H1 (cell line): ENCODE measurements around the gene IGSF9B. TPM values are rescaled to one million over a fixed set of nuclear protein-coding genes. Genes with fewer than 3 reads are reported as not detected.

Experiments used
- CTCF ChIA-PET: fragments of 300-600 bp; sonication (Branson Sonifier 250); formaldehyde crosslinking; loops from one replicate; lab custom pipeline; 2021; ENCODE audit not compliant: partially characterized antibody; lab: Charles Lee
- POLR2A ChIA-PET: fragments of 300-600 bp; sonication (Branson Sonifier 250); formaldehyde crosslinking; loops from one replicate; lab custom pipeline; 2021; ENCODE audit warnings: inconsistent platforms; ENCODE audit not compliant: partially characterized antibody; lab: Charles Lee
- DNase-seq, 2 experiments: peaks; one replicate each; pipeline versions ENCODE4 v3.0.0 to v3.0.0-alpha.2; 2010 to 2022; ENCODE audit warnings: low spot score in 2 of 2, low read depth in 1 of 2, mixed read lengths in 1 of 2
- FAIRE-seq: peaks from 2 replicates; lab custom pipeline; 2011; peaks lifted over from hg19 to GRCh38; lab: Jason Lieb, UNC
- H2AFZ ChIP-seq: 2 replicates; pipeline ENCODE4 v1.8.1; 2012; ENCODE audit warnings: low read length, inconsistent platforms
- H2AK5ac ChIP-seq: 2 replicates; pipeline ENCODE4 v1.6.1; 2013; ENCODE audit warnings: low read depth, low read length
- H2BK120ac ChIP-seq: replicated peaks from 2 replicates; pipeline ENCODE3; 2013; ENCODE audit warnings: low read depth, low read length, inconsistent platforms
- H2BK12ac ChIP-seq: 2 replicates; pipeline ENCODE4 v1.6.1; 2013; ENCODE audit warnings: low read depth, low read length
- H2BK15ac ChIP-seq: 2 replicates; pipeline ENCODE4 v1.6.1; 2013; ENCODE audit warnings: low read length
- H2BK20ac ChIP-seq: 2 replicates; pipeline ENCODE4 v1.6.1; 2013; ENCODE audit warnings: low read length
- H2BK5ac ChIP-seq: 2 replicates; pipeline ENCODE4 v1.6.1; 2013; ENCODE audit warnings: low read depth, low read length
- H3K14ac ChIP-seq: 2 replicates; pipeline ENCODE4 v1.6.1; 2013; ENCODE audit warnings: inconsistent platforms; ENCODE audit not compliant: insufficient read length
- H3K18ac ChIP-seq: 2 replicates; pipeline ENCODE4 v1.6.1; 2013; ENCODE audit warnings: low read length; ENCODE audit errors: extremely low read depth
- H3K23ac ChIP-seq: 2 replicates; pipeline ENCODE4 v1.6.1; 2013; ENCODE audit warnings: inconsistent platforms; ENCODE audit not compliant: insufficient read length
- H3K23me2 ChIP-seq: 2 replicates; pipeline ENCODE4 v1.6.1; 2013; ENCODE audit warnings: low read depth, low read length
- H3K27ac ChIP-seq: 2 replicates; pipeline ENCODE4 v1.6.1; 2011; ENCODE audit warnings: low read depth, low read length, inconsistent platforms
- H3K27me3 ChIP-seq, 4 experiments: replicated peaks in 1 of 4; 1 replicate in 1 of 4; 2 replicates in 3 of 4; pipeline versions ENCODE4 v1.6.1 to v1.8.1; 2011 to 2013; ENCODE audit warnings: low read length in 3 of 4, mild to moderate bottlenecking in 3 of 4, inconsistent platforms in 2 of 4, mixed read lengths in 2 of 4, moderate library complexity in 1 of 4; ENCODE audit not compliant: control insufficient read depth in 3 of 4, insufficient read depth in 3 of 4; ENCODE audit errors: extremely low read depth in 1 of 4
- H3K36me3 ChIP-seq, 4 experiments: 2 replicates each; pipeline versions ENCODE4 v1.6.1 to v1.8.1; 2011 to 2013; ENCODE audit warnings: mild to moderate bottlenecking in 4 of 4, low read length in 3 of 4, moderate library complexity in 2 of 4, control low read depth in 1 of 4, inconsistent platforms in 1 of 4; ENCODE audit not compliant: insufficient read depth in 4 of 4, control insufficient read depth in 2 of 4
- H3K4ac ChIP-seq: replicated peaks from 2 replicates; pipeline ENCODE3; 2013; ENCODE audit warnings: low read length, low read depth, mixed read lengths, inconsistent platforms; ENCODE audit not compliant: insufficient read length
- H3K4me1 ChIP-seq, 4 experiments: replicated peaks in 1 of 4; 1 replicate in 1 of 4; 2 replicates in 3 of 4; pipeline versions ENCODE4 v1.6.1 to v1.8.1; 2011 to 2013; ENCODE audit warnings: low read length in 3 of 4, inconsistent platforms in 2 of 4, mixed read lengths in 1 of 4; ENCODE audit not compliant: insufficient read depth in 4 of 4, control insufficient read depth in 3 of 4
- H3K4me2 ChIP-seq, 2 experiments: 2 replicates each; pipeline versions ENCODE4 v1.6.1 to v1.8.1; 2011 to 2013; ENCODE audit warnings: low read depth in 2 of 2, low read length in 2 of 2, control low read depth in 1 of 2, inconsistent platforms in 1 of 2, mild to moderate bottlenecking in 1 of 2; ENCODE audit not compliant: insufficient read depth in 1 of 2
- H3K4me3 ChIP-seq, 4 experiments: fragments of 200-600, 300-600 bp in 1 of 4; sonication (generic), shearing (Covaris generic), sonication (Bioruptor Twin) in 1 of 4; 2 replicates each; pipeline versions ENCODE4 v1.5.1 to v1.8.1; 2011 to 2016; ENCODE audit warnings: low read length in 4 of 4, low read depth in 3 of 4, control low read depth in 2 of 4, inconsistent platforms in 2 of 4, mild to moderate bottlenecking in 2 of 4, mixed read lengths in 1 of 4, moderate library complexity in 1 of 4; ENCODE audit not compliant: insufficient read depth in 2 of 4; ENCODE audit errors: extremely low read depth in 1 of 4
- H3K56ac ChIP-seq: replicated peaks from 2 replicates; pipeline ENCODE3; 2013; ENCODE audit warnings: low read depth, mild to moderate bottlenecking, mixed read lengths, low read length, inconsistent platforms; ENCODE audit not compliant: insufficient read length
- H3K79me1 ChIP-seq: 2 replicates; pipeline ENCODE4 v1.6.1; 2013; ENCODE audit warnings: low read depth, low read length, control low read depth
- H3K79me2 ChIP-seq, 2 experiments: 2 replicates each; pipeline versions ENCODE4 v1.6.1 to v1.8.1; 2012 to 2013; ENCODE audit warnings: low read length in 2 of 2, mild to moderate bottlenecking in 2 of 2, inconsistent platforms in 1 of 2; ENCODE audit not compliant: insufficient read depth in 2 of 2, control insufficient read depth in 1 of 2
- H3K9ac ChIP-seq, 4 experiments: replicated peaks in 1 of 4; 1 replicate in 1 of 4; 2 replicates in 3 of 4; pipeline versions ENCODE4 v1.6.1 to v1.8.1; 2011 to 2013; ENCODE audit warnings: low read depth in 3 of 4, low read length in 3 of 4, control low read depth in 2 of 4, mild to moderate bottlenecking in 2 of 4, moderate library complexity in 2 of 4, inconsistent platforms in 1 of 4; ENCODE audit errors: extremely low read depth in 1 of 4
- H3K9me3 ChIP-seq, 2 experiments: 2 replicates each; pipeline versions ENCODE4 v1.6.1 to v1.8.1; 2012 to 2013; ENCODE audit warnings: mild to moderate bottlenecking in 2 of 2, moderate library complexity in 2 of 2, control low read depth in 1 of 2, inconsistent platforms in 1 of 2, low read depth in 1 of 2, low read length in 1 of 2, mixed read lengths in 1 of 2; ENCODE audit not compliant: insufficient read depth in 2 of 2
- H4K20me1 ChIP-seq, 2 experiments: replicated peaks in 1 of 2; 2 replicates each; pipeline versions ENCODE3 to v1.8.1; 2011 to 2013; ENCODE audit warnings: inconsistent platforms in 2 of 2, low read length in 2 of 2, mild to moderate bottlenecking in 1 of 2; ENCODE audit not compliant: insufficient read depth in 2 of 2, control insufficient read depth in 1 of 2
- H4K5ac ChIP-seq: 2 replicates; pipeline ENCODE4 v1.6.1; 2013; ENCODE audit warnings: low read length, low read depth, mixed read lengths, inconsistent platforms; ENCODE audit not compliant: insufficient read length
- H4K8ac ChIP-seq: 2 replicates; pipeline ENCODE4 v1.8.0; 2013; ENCODE audit warnings: mild to moderate bottlenecking, moderate library complexity, low read length, inconsistent platforms; ENCODE audit not compliant: insufficient read depth; ENCODE audit errors: extremely low read depth
- H4K91ac ChIP-seq: replicated peaks from 2 replicates; pipeline ENCODE3; 2013; ENCODE audit warnings: low read length, mixed read lengths, inconsistent platforms; ENCODE audit not compliant: insufficient read length
- CBX5 ChIP-seq: fragments of 300-800, 300-1000 bp; sonication (generic); IDR thresholded peaks from 2 replicates; pipeline ENCODE4 v1.7.1; 2016; ENCODE audit warnings: antibody characterized with exemption, low read length, low read depth
- CHD1 ChIP-seq: IDR thresholded peaks from 2 replicates; pipeline ENCODE4 v1.6.1; 2012; ENCODE audit warnings: low read depth, low read length, improper control_type of control experiment
- CTBP2 ChIP-seq: IDR thresholded peaks from 2 replicates; pipeline ENCODE4 v1.7.0; 2011; ENCODE audit warnings: borderline replicate concordance, mild to moderate bottlenecking, moderate library complexity, mixed read lengths, low read length; ENCODE audit not compliant: insufficient read depth, insufficient read length
- EP300 ChIP-seq, 2 experiments: IDR thresholded peaks; 1 replicate in 1 of 2; 2 replicates in 1 of 2; pipeline ENCODE4 v1.6.1; 2011 to 2012; ENCODE audit warnings: low read depth in 2 of 2, low read length in 2 of 2, mild to moderate bottlenecking in 2 of 2, borderline replicate concordance in 1 of 2, inconsistent platforms in 1 of 2, moderate library complexity in 1 of 2
- FOSL1 ChIP-seq: IDR thresholded peaks from 2 replicates; pipeline ENCODE4 v1.6.1; 2011; ENCODE audit warnings: mild to moderate bottlenecking, low read depth, low read length, moderate library complexity; ENCODE audit not compliant: insufficient read depth
- JUND ChIP-seq: IDR thresholded peaks from 2 replicates; pipeline ENCODE4 v1.6.1; 2011; ENCODE audit warnings: mild to moderate bottlenecking, improper control_type of control experiment, low read length
- KDM5A ChIP-seq: fragments of 200-600 bp; IDR thresholded peaks from 2 replicates; pipeline ENCODE4 v1.7.1; 2012; ENCODE audit warnings: mild to moderate bottlenecking, low read length, inconsistent platforms, mixed read lengths
- NANOG ChIP-seq: IDR thresholded peaks from 2 replicates; pipeline ENCODE4 v1.6.1; 2011; ENCODE audit warnings: low read length, low read depth, mild to moderate bottlenecking, inconsistent platforms; ENCODE audit not compliant: insufficient read depth, poor library complexity, severe bottlenecking
- RFX5 ChIP-seq: IDR thresholded peaks from 2 replicates; pipeline ENCODE4 v1.6.1; 2011; ENCODE audit warnings: low read depth, low read length, improper control_type of control experiment, borderline replicate concordance
- RXRA ChIP-seq: IDR thresholded peaks from 2 replicates; pipeline ENCODE4 v1.6.1; 2011; ENCODE audit warnings: low read depth, mild to moderate bottlenecking, low read length, moderate library complexity; ENCODE audit not compliant: insufficient read depth
- SIX5 ChIP-seq: IDR thresholded peaks from 2 replicates; pipeline ENCODE4 v1.6.1; 2011; ENCODE audit warnings: mild to moderate bottlenecking, low read depth, low read length
- SP4 ChIP-seq: IDR thresholded peaks from 2 replicates; pipeline ENCODE4 v1.6.1; 2012; ENCODE audit warnings: low read length, inconsistent platforms
- TBP ChIP-seq: IDR thresholded peaks from 2 replicates; pipeline ENCODE4 v1.6.1; 2011; ENCODE audit warnings: low read depth, low read length, improper control_type of control experiment
- USF2 ChIP-seq: IDR thresholded peaks from 2 replicates; pipeline ENCODE4 v1.6.1; 2011; ENCODE audit warnings: low read length, improper control_type of control experiment
- WGBS, 2 experiments: shearing (Covaris generic) in 1 of 2; methylation state at CpG; one replicate each; pipeline versions ENCODE4 v1.1.6 to v1.1.7; 2013 to 2015; ENCODE audit warnings: low lambda C conversion rate in 2 of 2, mixed read lengths in 2 of 2, inconsistent platforms in 1 of 2, low coverage in 1 of 2, missing lambda C conversion rate in 1 of 2; ENCODE audit not compliant: insufficient replicate concordance in 2 of 2, insufficient coverage in 1 of 2, insufficient read length in 1 of 2; ENCODE audit errors: extremely low coverage in 1 of 2, missing lambda C conversion rate in 1 of 2; 5-methylcytosine and 5-hydroxymethylcytosine counted together
- polyA plus RNA-seq, 7 experiments: library from polyadenylated mRNA; depleted of rRNA in 3 of 7; stranded (reverse) in 5 of 7; unstranded in 2 of 7; fragments of >200 nt in 5 of 7; fragments of 200-250 nt in 2 of 7; gene quantifications; 1 replicate in 5 of 7; 2 replicates in 1 of 7; 4 replicates in 1 of 7; pipeline versions ENCODE4 v1.2.1 to v1.2.3, GENCODE V29; 2011 to 2013; ENCODE audit warnings: missing spikeins in 2 of 7, mixed read lengths in 2 of 7
- total RNA-seq: library from RNA; stranded (reverse); fragmentation: NEBNext Ultra II Directional; extraction: Animal tissue kit (Norgen Biotek cat#: 25700); gene quantifications from 2 replicates; pipeline ENCODE4 v1.2.1, GENCODE V29; 2021

The IGSF9B gene
- total and polyA plus RNA-seq, 2 of the 8 experiments (the other 6 are each of a cell fraction or from before 2014, with no cell fraction given), result 16.5 to 49.2 TPM

DNA sequence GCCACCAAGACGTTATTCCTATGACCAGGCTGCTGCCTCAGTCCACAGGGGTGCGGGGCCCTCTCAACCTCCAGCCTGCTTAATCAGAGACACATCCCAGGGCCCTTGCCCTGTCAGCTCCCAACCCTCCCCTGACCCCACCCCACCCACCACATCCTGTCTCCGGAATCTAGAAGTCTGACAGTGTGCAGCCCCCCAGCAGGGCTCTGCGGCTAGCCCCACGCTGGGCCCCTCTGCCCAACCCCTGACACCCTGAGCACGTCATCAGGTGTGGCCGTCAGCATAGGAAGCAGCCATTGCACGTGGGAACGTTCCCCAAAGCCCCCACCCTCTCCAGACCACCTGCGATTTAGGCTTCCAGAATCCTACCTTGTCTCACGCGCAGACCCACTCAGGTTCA, 34.3 kb upstream of the IGSF9B start:
- H3K4me1 ChIP-seq, result no peaks in the 10 kb centered on the region; a peak in 1 of 7 replicates
- H2BK5ac ChIP-seq, result no peak overlapping the region
- no peak overlapping the region for H4K8ac ChIP-seq
- no peak overlapping the region for H2BK12ac ChIP-seq
- H3K9me3 ChIP-seq, result no peaks in the 10 kb centered on the region
- ChIA-PET POLR2A (no interaction called here), CTCF (interaction anchor here (0.6 to 1.5 kb wide), 5 partner anchors 8 to 43 kb away, joined by 3 read pairs; no protein-coding TSS in a partner anchor)
- WGBS, 2 experiments, result 86% methylated on average over 12 of the region's 12 CpGs; no CpG with 5 or more reads in 1 of the 2 experiments
- H4K20me1 ChIP-seq, result no peaks in the 10 kb centered on the region
- H3K27me3 ChIP-seq, result no peaks in the 10 kb centered on the region
- H4K91ac ChIP-seq, result no peak overlapping the region
- no peak overlapping the region for H2AFZ ChIP-seq
- H2BK120ac ChIP-seq, result no peak overlapping the region
- no peaks in the 10 kb centered on the region for H3K79me2 ChIP-seq
- H2BK20ac ChIP-seq, result no peak overlapping the region
- H3K14ac ChIP-seq, result no peak overlapping the region
- H3K27ac ChIP-seq, result no peak overlapping the region
- FAIRE-seq (no peak), DNase-seq (no peak)
- H3K4me2 ChIP-seq, result no peak overlapping the region
- H3K18ac ChIP-seq, result no peak overlapping the region
- H3K56ac ChIP-seq, result no peak overlapping the region
- no peak overlapping the region for H3K23ac ChIP-seq
- H3K4me3 ChIP-seq, result no peak overlapping the region
- H4K5ac ChIP-seq, result no peak overlapping the region
- no peak overlapping the region for H3K9ac ChIP-seq
- H3K36me3 ChIP-seq, result no peaks in the 10 kb centered on the region
- no peak overlapping the region for H3K4ac ChIP-seq
- no peaks in the 10 kb centered on the region for H3K23me2 ChIP-seq
- no peak overlapping the region for H2BK15ac ChIP-seq
- no peaks in the 10 kb centered on the region for H3K79me1 ChIP-seq
- H2AK5ac ChIP-seq, result no peak overlapping the region
- TF ChIP-seq JUND (no peak), TBP (no peak), SIX5 (no peak), CBX5 (no peak), USF2 (no peak), SP4 (no peak), CHD1 (no peak), NANOG (no peak), FOSL1 (no peak), RXRA (no peak), CTBP2 (no peak), KDM5A (no peak), RFX5 (no peak), EP300 (IDR thresholded peaks at IDR 0.05; ENCODE audit: borderline replicate concordance in 1 of 2, low read depth in 2 of 2, low read length in 2 of 2) (no peak)
